Natural killer cell treated with Interleukin-12 subunit alpha and Interleukin-12 subunit beta and Interleukin-15 and Interleukin-18, amount 100 ng/mL, for 72 hours (primary cell): ENCODE data around the gene GMEB2. TPM values are rescaled to one million over a fixed set of nuclear protein-coding genes. Genes with fewer than 3 reads are reported as not detected.
"Not testable (repeated sequence)": the region's sequence is repeated elsewhere in the genome, so short reads cannot be mapped to it uniquely, and the experiment has no call there.

Experiments used
- ATAC-seq, 2 donors: fragments of 150-1000 bp; cut with Tn5 transposase in 1 of 2; sonication (Bioruptor Pico), chemical (Tn5 transposase) in 1 of 2; 2 replicates each; pipeline ENCODE4 v1.10.0; 2021
- DNase-seq: peaks from one replicate; pipeline ENCODE4 v3.0.0; 2022; ENCODE audit warnings: low spot score
- H3K27ac Mint-ChIP-seq, 2 donors: 1 replicate in 1 of 2; 2 replicates in 1 of 2; pipeline ENCODE4 v1.8.0; 2022; ENCODE audit warnings: mixed read lengths in 2 of 2, mild to moderate bottlenecking in 1 of 2, moderate library complexity in 1 of 2
- H3K27me3 Mint-ChIP-seq, 2 donors: 1 replicate in 1 of 2; 2 replicates in 1 of 2; pipeline ENCODE4 v1.8.0; 2022; ENCODE audit warnings: mixed read lengths in 2 of 2
- H3K36me3 Mint-ChIP-seq: one replicate; pipeline ENCODE4 v1.8.0; 2022; ENCODE audit warnings: mixed read lengths
- H3K4me1 Mint-ChIP-seq, 2 donors: 1 replicate in 1 of 2; 2 replicates in 1 of 2; pipeline ENCODE4 v1.8.0; 2022; ENCODE audit warnings: low read depth in 2 of 2, mixed read lengths in 2 of 2, mild to moderate bottlenecking in 1 of 2
- H3K4me3 Mint-ChIP-seq: one replicate; pipeline ENCODE4 v1.8.0; 2022; ENCODE audit warnings: mixed read lengths
- H3K9me3 Mint-ChIP-seq: 2 replicates; pipeline ENCODE4 v1.8.0; 2022; ENCODE audit warnings: mixed read lengths
- total RNA-seq, 2 donors: library from RNA; stranded (reverse); gene quantifications; one replicate each; pipeline ENCODE4 v1.2.3, GENCODE V29; 2022

The GMEB2 gene
- total RNA-seq, 2 donors from 2014 or later = 14.7 to 15.5 TPM

DNA sequence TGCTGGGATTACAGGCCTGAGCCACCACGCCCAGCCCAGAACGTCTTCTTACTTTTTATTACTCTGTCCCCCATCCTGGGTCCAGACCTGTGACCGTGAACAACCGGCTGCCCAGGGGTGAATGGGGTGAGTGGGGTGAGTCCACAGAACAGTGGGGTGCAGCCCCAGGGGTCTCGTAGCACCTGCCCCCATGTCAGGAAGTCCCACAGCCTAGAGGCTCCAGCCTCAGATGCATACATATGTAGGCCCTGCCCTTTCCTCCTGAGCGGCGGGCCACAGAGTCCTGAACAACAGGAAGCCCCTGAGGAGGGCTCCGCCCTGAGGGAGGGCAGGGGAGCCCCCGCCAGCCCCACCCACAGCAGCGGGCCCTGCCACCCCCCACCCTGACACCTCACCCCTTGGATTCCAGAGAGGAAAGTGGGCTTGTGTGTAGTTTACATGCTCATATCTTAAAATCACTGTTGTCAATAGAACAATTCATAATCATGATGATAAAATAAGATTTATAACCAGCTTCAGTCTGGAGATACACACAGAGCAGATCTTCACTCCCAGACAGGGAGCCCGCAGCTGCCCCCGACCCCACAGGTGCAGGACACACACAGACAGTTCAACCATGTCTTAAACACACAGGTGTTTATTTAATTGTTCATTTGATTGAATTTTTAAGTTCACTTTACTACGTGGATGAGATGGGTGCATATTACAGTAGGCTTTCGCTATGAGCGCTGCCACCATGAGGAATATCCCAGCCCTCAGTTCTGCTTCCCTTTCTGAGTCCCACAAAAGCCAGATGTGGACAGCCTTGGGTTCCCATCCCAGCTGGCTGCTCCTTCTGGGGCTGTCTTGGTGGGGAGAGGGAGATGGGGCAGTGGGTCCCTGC is 12.4 kb upstream of the GMEB2 start:
- peak overlapping the region; percentile 75 to 87 for H3K27ac Mint-ChIP-seq
- H3K4me1 Mint-ChIP-seq = peaks cover 25 to 28% of the 10 kb centered on the region in 2 donors
- H3K27me3 Mint-ChIP-seq = peaks cover 0 to under 1% of the 10 kb centered on the region in 2 donors
- no peak for DNase-seq
- ATAC-seq = peak in 1 of 2 donors; percentile 41
- H3K36me3 Mint-ChIP-seq = no peaks in the 10 kb centered on the region
- no peaks in the 10 kb centered on the region for H3K9me3 Mint-ChIP-seq
- H3K4me3 Mint-ChIP-seq = peak overlapping the region; percentile 72

DNA sequence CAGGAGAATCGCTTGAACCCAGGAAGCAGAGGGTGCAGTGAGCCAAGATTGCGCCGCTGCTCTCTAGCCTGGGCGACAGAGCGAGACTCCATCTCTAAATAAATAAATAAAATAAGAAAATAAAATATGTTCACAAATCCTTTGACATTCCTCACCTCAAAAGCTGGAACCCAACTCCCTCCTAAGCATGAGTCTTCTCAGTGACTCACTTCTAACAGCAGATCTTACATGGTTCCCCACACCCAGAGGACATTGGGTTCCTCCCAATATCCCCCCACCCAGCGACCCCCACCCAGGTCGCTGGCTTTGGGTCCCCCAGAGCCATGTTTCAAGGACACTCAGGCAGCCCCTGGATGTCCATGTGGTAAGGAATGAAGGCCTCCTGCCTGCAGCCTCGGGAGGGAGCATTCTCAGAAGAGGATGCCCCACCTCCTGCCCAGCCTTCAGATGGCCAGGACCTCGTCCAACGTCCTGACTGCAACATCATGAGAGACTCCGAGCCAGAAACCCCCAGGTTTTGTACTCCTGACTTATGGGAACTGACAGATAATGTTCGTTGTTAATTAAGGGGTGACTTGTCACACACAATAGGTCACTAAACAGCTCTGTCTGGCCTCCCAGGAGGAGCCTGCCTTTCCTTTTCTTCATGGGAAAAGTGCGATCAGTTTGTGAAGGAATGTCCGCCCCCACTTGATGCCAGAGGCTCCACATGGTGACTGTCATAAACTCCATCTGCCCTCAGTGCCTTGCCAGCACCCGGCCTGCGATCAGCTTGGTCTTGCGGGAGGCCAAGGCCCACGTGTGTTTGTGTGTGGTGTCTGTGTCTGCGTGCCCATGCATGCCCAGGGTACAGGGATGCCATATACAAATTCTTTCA is 10.1 kb upstream of the GMEB2 start:
- peaks cover 25 to 34% of the 10 kb centered on the region in 2 donors for H3K4me1 Mint-ChIP-seq
- H3K36me3 Mint-ChIP-seq = no peaks in the 10 kb centered on the region
- H3K27me3 Mint-ChIP-seq = no peaks in the 10 kb centered on the region
- H3K27ac Mint-ChIP-seq = no peak overlapping the region
- H3K9me3 Mint-ChIP-seq = no peaks in the 10 kb centered on the region
- ATAC-seq (no peak), DNase-seq (no peak)
- no peak overlapping the region for H3K4me3 Mint-ChIP-seq

GRCh38 chr20:63635431-63636141 is 8.7 kb upstream of the GMEB2 start:
- Mint-ChIP-seq H3K4me1 (peaks cover 25 to 34% of the 10 kb centered on the region in 2 donors), H3K36me3 (no peaks in the 10 kb centered on the region), H3K27me3 (no peaks in the 10 kb centered on the region)

DNA sequence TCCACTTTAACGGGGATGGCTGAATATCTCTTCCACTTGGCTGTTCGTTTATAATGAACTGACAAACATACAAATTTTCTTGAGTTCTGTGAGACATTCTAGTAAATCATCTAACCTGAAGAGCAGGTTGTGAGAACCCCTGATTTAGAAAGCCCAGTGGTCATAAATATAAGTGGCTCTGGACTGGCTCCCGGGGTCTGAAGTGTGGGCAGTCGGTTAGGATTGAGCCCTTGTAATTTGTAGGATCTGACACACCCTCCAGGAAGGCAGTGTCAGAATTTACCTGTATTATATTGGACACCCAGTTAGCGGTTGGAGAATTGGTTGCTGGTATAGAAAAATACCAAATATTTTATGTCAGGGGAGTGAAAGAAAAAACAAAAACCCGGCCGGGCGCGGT is 6.8 kb upstream of the GMEB2 start:
- H3K27ac Mint-ChIP-seq = no peak overlapping the region
- H3K36me3 Mint-ChIP-seq = no peaks in the 10 kb centered on the region
- no peak for DNase-seq
- no peaks in the 10 kb centered on the region for H3K9me3 Mint-ChIP-seq
- ATAC-seq = no peak
- no peak overlapping the region for H3K4me3 Mint-ChIP-seq
- peaks cover 19 to 23% of the 10 kb centered on the region in 2 donors for H3K4me1 Mint-ChIP-seq
- H3K27me3 Mint-ChIP-seq = no peaks in the 10 kb centered on the region

More at GRCh38 chr20:63635431-63636141, 8.7 kb upstream of the GMEB2 start:
- DNase-seq (no peak), ATAC-seq (peak; percentile 78 to 86)
- peak overlapping the region; percentile 43 to 57 for H3K27ac Mint-ChIP-seq
- H3K9me3 Mint-ChIP-seq = no peaks in the 10 kb centered on the region
- H3K4me3 Mint-ChIP-seq = peak overlapping the region; percentile 60

- H3K27ac Mint-ChIP-seq, ATAC-seq, H3K27me3 Mint-ChIP-seq, H3K36me3 Mint-ChIP-seq, DNase-seq, H3K4me3 Mint-ChIP-seq, H3K9me3 Mint-ChIP-seq: not testable (repeated sequence)
- H3K4me1 Mint-ChIP-seq = peaks cover 22 to 25% of the 10 kb centered on the region in 2 donors
Measured at GRCh38 chr20:63631426-63631825, 4.5 kb upstream of the GMEB2 start.

- H3K27me3 Mint-ChIP-seq, H3K27ac Mint-ChIP-seq, DNase-seq, ATAC-seq, H3K9me3 Mint-ChIP-seq, H3K4me3 Mint-ChIP-seq, H3K36me3 Mint-ChIP-seq: not testable (repeated sequence)
- peaks cover 22 to 24% of the 10 kb centered on the region in 2 donors for H3K4me1 Mint-ChIP-seq
Measured at GRCh38 chr20:63630956-63631355, 4.1 kb upstream of the GMEB2 start.

DNA sequence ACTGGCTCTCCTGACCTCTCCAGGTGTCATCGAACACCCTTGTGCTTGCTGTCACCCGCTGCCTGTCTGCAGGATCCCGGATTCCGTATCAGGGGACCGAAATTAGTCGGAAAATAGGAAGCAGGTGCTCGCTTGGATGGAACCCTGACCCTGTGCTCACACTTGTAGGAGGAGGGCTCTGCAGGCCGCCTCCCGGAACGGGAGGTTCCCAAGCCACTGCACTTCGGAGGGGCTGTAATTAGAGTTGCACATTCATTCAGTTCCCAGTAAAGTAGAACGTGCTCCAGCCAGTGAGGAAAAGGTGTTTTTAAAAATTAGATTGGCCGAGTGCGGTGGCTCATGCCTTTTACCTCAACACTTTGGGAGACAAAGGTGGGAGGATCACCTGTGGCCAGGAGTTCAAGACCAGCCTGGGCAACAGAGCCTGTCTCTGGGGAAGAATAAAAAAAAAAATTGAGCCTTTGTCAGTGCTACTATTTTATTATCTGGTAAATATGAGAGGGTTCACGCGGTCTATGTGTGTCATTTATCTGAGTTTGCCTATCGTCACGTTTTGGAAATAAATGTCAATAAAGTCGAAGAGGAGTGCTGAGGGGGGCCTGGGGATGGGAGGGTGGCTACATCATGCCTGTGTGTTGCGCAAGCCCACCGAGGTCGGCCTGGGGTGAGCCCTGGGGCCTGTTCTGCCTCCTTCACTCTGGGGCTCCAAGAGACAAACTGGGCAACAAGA is 1.5 kb upstream of the GMEB2 start:
- H3K27me3 Mint-ChIP-seq = no peaks in the 10 kb centered on the region
- ATAC-seq (no peak), DNase-seq (peak; percentile 61)
- peak overlapping the region; percentile 79 to 85 for H3K27ac Mint-ChIP-seq
- H3K4me3 Mint-ChIP-seq = peak overlapping the region; percentile 91
- H3K4me1 Mint-ChIP-seq = peaks cover 15 to 16% of the 10 kb centered on the region in 2 donors
- H3K9me3 Mint-ChIP-seq = no peaks in the 10 kb centered on the region
- H3K36me3 Mint-ChIP-seq = peaks cover 6% of the 10 kb centered on the region

- Mint-ChIP-seq H3K4me1 (peaks cover 14 to 17% of the 10 kb centered on the region in 2 donors), H3K9me3 (no peaks in the 10 kb centered on the region), H3K4me3 (peak overlapping the region; percentile 91), H3K27ac (peak overlapping the region; percentile 79 to 85), H3K36me3 (peaks cover 6% of the 10 kb centered on the region), H3K27me3 (no peaks in the 10 kb centered on the region)
- no peak for ATAC-seq
- DNase-seq = peak; percentile 40
Measured at GRCh38 chr20:63627751-63628245, 897 bp upstream of the GMEB2 start.

- DNase-seq = peak; percentile 96
- peaks cover 14 to 23% of the 10 kb centered on the region in 2 donors for H3K4me1 Mint-ChIP-seq
- H3K27me3 Mint-ChIP-seq = no peaks in the 10 kb centered on the region
- no peaks in the 10 kb centered on the region for H3K9me3 Mint-ChIP-seq
- ATAC-seq = peak; percentile 92 to 95
- peak overlapping the region; percentile 91 for H3K4me3 Mint-ChIP-seq
- peaks cover 6% of the 10 kb centered on the region for H3K36me3 Mint-ChIP-seq
- H3K27ac Mint-ChIP-seq = peak overlapping the region; percentile 26 to 85
Measured at GRCh38 chr20:63627129-63627750, 339 bp upstream of the GMEB2 start.

GRCh38 chr20:63625771-63626423 is 1.0 kb downstream of the GMEB2 start:
- Mint-ChIP-seq H3K27ac (peak overlapping the region; percentile 66 to 81), H3K36me3 (peaks cover 6% of the 10 kb centered on the region), H3K27me3 (no peaks in the 10 kb centered on the region), H3K4me1 (peaks cover 15 to 26% of the 10 kb centered on the region in 2 donors), H3K4me3 (peak overlapping the region; percentile 85), H3K9me3 (no peaks in the 10 kb centered on the region)
- DNase-seq (peak; percentile 64), ATAC-seq (no peak)

DNA sequence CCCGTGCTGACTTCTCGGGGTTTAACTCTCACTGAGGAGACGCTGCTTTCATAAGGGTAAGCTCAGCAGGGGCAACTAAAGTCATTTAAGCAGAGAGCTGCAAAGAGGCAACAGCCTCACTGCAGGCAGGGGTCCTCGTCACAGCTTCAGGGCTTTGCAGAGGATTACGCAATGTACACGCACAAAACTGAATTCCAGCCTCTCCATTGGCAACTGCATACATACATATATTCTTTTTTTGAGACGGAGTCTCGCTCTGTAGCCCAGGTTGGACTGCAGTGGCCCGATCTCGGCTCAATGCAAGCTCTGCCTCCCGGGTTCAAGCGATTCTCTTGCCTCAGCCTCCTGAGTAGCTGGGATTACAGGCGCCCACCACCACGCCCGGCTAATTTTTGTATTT is 2.4 kb downstream of the GMEB2 start:
- no peaks in the 10 kb centered on the region for H3K9me3 Mint-ChIP-seq
- H3K36me3 Mint-ChIP-seq = peaks cover 6% of the 10 kb centered on the region
- H3K27ac Mint-ChIP-seq = no peak overlapping the region
- ATAC-seq (no peak), DNase-seq (peak; percentile 54)
- H3K4me3 Mint-ChIP-seq = no peak overlapping the region
- H3K27me3 Mint-ChIP-seq = no peaks in the 10 kb centered on the region
- H3K4me1 Mint-ChIP-seq = peaks cover 20 to 27% of the 10 kb centered on the region in 2 donors

GRCh38 chr20:63622732-63623131 is 4.2 kb downstream of the GMEB2 start:
- no peaks in the 10 kb centered on the region for H3K27me3 Mint-ChIP-seq
- H3K27ac Mint-ChIP-seq = peak overlapping the region in 1 of 2 donors; percentile 53
- DNase-seq = peak; percentile 20
- H3K36me3 Mint-ChIP-seq = no peaks in the 10 kb centered on the region
- ATAC-seq = no peak
- H3K4me3 Mint-ChIP-seq = no peak overlapping the region
- peaks cover 10 to 18% of the 10 kb centered on the region in 2 donors for H3K4me1 Mint-ChIP-seq
- no peaks in the 10 kb centered on the region for H3K9me3 Mint-ChIP-seq
